ENCODE measurements around the gene TMEM219. TPM values are rescaled to one million over a fixed set of nuclear protein-coding genes. Genes with fewer than 3 reads are reported as not detected.

The TMEM219 gene
- total RNA-seq, 1 donor from 2014 or later, result 89.4 TPM

GRCh38 chr16:29940656-29941055, 21.2 kb upstream of the TMEM219 start:
- Mint-ChIP-seq H3K36me3 (ENCODE audit: insufficient read depth) (no peaks in the 10 kb centered on the region), H3K27me3 (no peaks in the 10 kb centered on the region), H3K4me1 (ENCODE audit: low read depth) (peaks cover 16% of the 10 kb centered on the region), H3K9me3 (ENCODE audit: low read depth) (no peaks in the 10 kb centered on the region), H3K4me3 (ENCODE audit: low read depth) (no peak overlapping the region), H3K27ac (no peak overlapping the region)
- DNase-seq (ENCODE audit: low spot score, unreplicated experiment), result no peak
- TF ChIP-seq CTCF (IDR thresholded peaks at IDR 0.05; ENCODE audit: unreplicated experiment), result no peak

- Mint-ChIP-seq H3K36me3 (ENCODE audit: insufficient read depth) (no peaks in the 10 kb centered on the region), H3K4me1 (ENCODE audit: low read depth) (peaks cover 16% of the 10 kb centered on the region), H3K9me3 (ENCODE audit: low read depth) (peaks cover 2% of the 10 kb centered on the region), H3K27me3 (no peaks in the 10 kb centered on the region), H3K4me3 (ENCODE audit: low read depth) (peak overlapping the region; percentile 1), H3K27ac (peak overlapping the region; percentile 93)
- no peak for DNase-seq (ENCODE audit: low spot score, unreplicated experiment)
- TF ChIP-seq CTCF (IDR thresholded peaks at IDR 0.05; ENCODE audit: unreplicated experiment), result peak; percentile 27
Observed at GRCh38 chr16:29943846-29944799, 17.8 kb upstream of the TMEM219 start.

GRCh38 chr16:29947897-29948296, 14.0 kb upstream of the TMEM219 start:
- H3K4me3 Mint-ChIP-seq (ENCODE audit: low read depth), result no peak overlapping the region
- no peaks in the 10 kb centered on the region for H3K36me3 Mint-ChIP-seq (ENCODE audit: insufficient read depth)
- peaks cover 5% of the 10 kb centered on the region for H3K9me3 Mint-ChIP-seq (ENCODE audit: low read depth)
- no peak overlapping the region for H3K27ac Mint-ChIP-seq
- H3K27me3 Mint-ChIP-seq, result no peaks in the 10 kb centered on the region
- H3K4me1 Mint-ChIP-seq (ENCODE audit: low read depth), result peaks cover 13% of the 10 kb centered on the region
- DNase-seq (ENCODE audit: low spot score, unreplicated experiment), result no peak
- no peak for TF ChIP-seq CTCF (IDR thresholded peaks at IDR 0.05; ENCODE audit: unreplicated experiment)

- no peaks in the 10 kb centered on the region for H3K27me3 Mint-ChIP-seq
- no peak overlapping the region for H3K27ac Mint-ChIP-seq
- H3K4me3 Mint-ChIP-seq (ENCODE audit: low read depth), result no peak overlapping the region
- peaks cover 5% of the 10 kb centered on the region for H3K9me3 Mint-ChIP-seq (ENCODE audit: low read depth)
- no peak for TF ChIP-seq CTCF (IDR thresholded peaks at IDR 0.05; ENCODE audit: unreplicated experiment)
- no peak for DNase-seq (ENCODE audit: low spot score, unreplicated experiment)
- no peaks in the 10 kb centered on the region for H3K4me1 Mint-ChIP-seq (ENCODE audit: low read depth)
- H3K36me3 Mint-ChIP-seq (ENCODE audit: insufficient read depth), result no peaks in the 10 kb centered on the region
Observed at GRCh38 chr16:29950806-29951461, 10.9 kb upstream of the TMEM219 start.

- no peaks in the 10 kb centered on the region for H3K27me3 Mint-ChIP-seq
- H3K36me3 Mint-ChIP-seq (ENCODE audit: insufficient read depth), result no peaks in the 10 kb centered on the region
- no peak overlapping the region for H3K4me3 Mint-ChIP-seq (ENCODE audit: low read depth)
- no peak for TF ChIP-seq CTCF (IDR thresholded peaks at IDR 0.05; ENCODE audit: unreplicated experiment)
- no peaks in the 10 kb centered on the region for H3K4me1 Mint-ChIP-seq (ENCODE audit: low read depth)
- H3K27ac Mint-ChIP-seq, result no peak overlapping the region
- DNase-seq (ENCODE audit: low spot score, unreplicated experiment), result no peak
- H3K9me3 Mint-ChIP-seq (ENCODE audit: low read depth), result peaks cover 5% of the 10 kb centered on the region
Observed at GRCh38 chr16:29951625-29952365, 10.1 kb upstream of the TMEM219 start.

Measured in progenitor cell of endocrine pancreas (in vitro differentiated cells).